PC-9 (cell line): ENCODE results near the gene NEDD9. TPM values are rescaled to one million over a fixed set of nuclear protein-coding genes. Genes with fewer than 3 reads are reported as not detected.

ENCODE experiments used
- BruUV-seq: library from RNA; stranded (reverse); fragments of 400-500 nt; replicated peaks from 2 replicates; lab custom pipeline; 2021; lab: Mats Ljungman, UMichigan
- CTCF ChIA-PET: fragments of 300-600 bp; sonication (Branson Sonifier 250); formaldehyde crosslinking; loops from one replicate; lab custom pipeline; 2022; ENCODE audit warnings: antibody characterized with exemption; lab: Charles Lee
- POLR2A ChIA-PET: fragments of 300-600 bp; sonication (Branson Sonifier 250); formaldehyde crosslinking; loops from one replicate; lab custom pipeline; 2022; ENCODE audit warnings: antibody characterized with exemption; ENCODE audit not compliant: unreplicated experiment; lab: Charles Lee
- DNase-seq, 2 experiments: peaks; one replicate each; pipeline versions ENCODE4 v3.0.0 to v3.0.0-alpha.2; 2015 to 2022; ENCODE audit warnings: mixed read lengths in 1 of 2
- H2AFZ ChIP-seq: fragments of 200-600 bp; sonication (generic); 2 replicates; pipeline ENCODE4 v1.8.1; 2017; ENCODE audit warnings: antibody characterized with exemption
- H3F3A ChIP-seq: fragments of 200-600 bp; sonication (generic); 2 replicates; pipeline ENCODE4 v1.8.1; 2017; ENCODE audit warnings: antibody characterized with exemption, mild to moderate bottlenecking, low read depth; ENCODE audit not compliant: insufficient read depth
- H3K27ac ChIP-seq: fragments of 200-600 bp; sonication (generic); 2 replicates; pipeline ENCODE4 v1.6.1; 2016; ENCODE audit warnings: mixed run types
- H3K27me3 ChIP-seq: fragments of 200-600 bp; sonication (generic); 2 replicates; pipeline ENCODE4 v1.6.1; 2016; ENCODE audit warnings: low read depth, mixed run types; ENCODE audit not compliant: insufficient read depth
- H3K36me3 ChIP-seq: fragments of 200-600 bp; sonication (generic); 2 replicates; pipeline ENCODE4 v1.6.1; 2016; ENCODE audit warnings: low read depth, mixed run types
- H3K4me1 ChIP-seq: fragments of 200-600 bp; sonication (generic); replicated peaks from 2 replicates; pipeline ENCODE4 v1.6.1; 2016; ENCODE audit warnings: mixed run types; ENCODE audit not compliant: insufficient read depth
- H3K4me2 ChIP-seq: fragments of 200-600 bp; sonication (generic); 2 replicates; pipeline ENCODE4 v1.6.1; 2017; ENCODE audit warnings: mixed run types
- H3K4me3 ChIP-seq: fragments of 200-600 bp; sonication (generic); 2 replicates; pipeline ENCODE4 v1.6.1; 2016; ENCODE audit warnings: mixed run types
- H3K79me2 ChIP-seq: fragments of 200-600 bp; sonication (generic); 2 replicates; pipeline ENCODE4 v1.6.1; 2017; ENCODE audit warnings: low read depth, mixed run types
- H3K9me2 ChIP-seq: fragments of 200-600 bp; sonication (generic); 2 replicates; pipeline ENCODE4 v1.8.1; 2017; ENCODE audit warnings: mild to moderate bottlenecking; ENCODE audit not compliant: insufficient read depth
- H3K9me3 ChIP-seq: fragments of 200-600 bp; sonication (generic); 2 replicates; pipeline ENCODE4 v1.8.1; 2016; ENCODE audit warnings: low read depth; ENCODE audit not compliant: insufficient read depth
- H4K20me1 ChIP-seq: fragments of 200-600 bp; sonication (generic); 2 replicates; pipeline ENCODE4 v1.8.1; 2017; ENCODE audit not compliant: insufficient read depth
- CTCF ChIP-seq: fragments of 200-600 bp; sonication (generic); conservative IDR thresholded peaks from 2 replicates; pipeline ENCODE4 v1.6.1; 2017; ENCODE audit warnings: mixed run types, antibody characterized with exemption, mild to moderate bottlenecking, moderate library complexity
- EZH2 ChIP-seq: fragments of 200-600 bp; sonication (generic); IDR thresholded peaks from 2 replicates; pipeline ENCODE4 v1.8.0; 2017; ENCODE audit warnings: antibody characterized with exemption, low read depth
- intact Hi-C: fragments of 100-400 bp; cut with micrococcal nuclease; formaldehyde crosslinking; loops from one replicate; pipeline ENCODE4 v1.10.0; 2022; ENCODE audit not compliant: unreplicated experiment
- total RNA-seq: library from RNA; stranded (reverse); gene quantifications from 2 replicates; pipeline ENCODE4 v1.2.3, GENCODE V29; 2021

Gene NEDD9
- total RNA-seq, 1 experiment from 2014 or later: 57.5 TPM

- peaks cover 94% of the 10 kb centered on the region for H3K79me2 ChIP-seq
- ChIA-PET POLR2A (interaction anchor here (0.6 kb wide), 1 partner anchor 747 kb away, joined by 7 read pairs; no protein-coding TSS in a partner anchor), CTCF (interaction anchor here (0.6 kb wide), 1 partner anchor 78 kb away, joined by 3 read pairs; no protein-coding TSS in a partner anchor)
- BruUV-seq: no TSS peak
- no peak for DNase-seq
- no peaks in the 10 kb centered on the region for H3K27me3 ChIP-seq
- peaks cover 12% of the 10 kb centered on the region; the same call in 1 of the 2 replicates for H3K36me3 ChIP-seq
- intact Hi-C loops: no loop called here
- no peaks in the 10 kb centered on the region for H3K9me3 ChIP-seq
- no peak overlapping the region for H3K4me3 ChIP-seq
- no peak overlapping the region for H3K27ac ChIP-seq
- no peaks in the 10 kb centered on the region for H3K9me2 ChIP-seq
- no peak overlapping the region for H3K4me2 ChIP-seq
- H3K4me1 ChIP-seq: no peaks in the 10 kb centered on the region; the same call in 1 of the 2 replicates
- H4K20me1 ChIP-seq: no peaks in the 10 kb centered on the region; the same call in 1 of the 2 replicates
- no peak overlapping the region for H2AFZ ChIP-seq
- no peaks in the 10 kb centered on the region for H3F3A ChIP-seq
- no peak for TF ChIP-seq CTCF
- no peak for TF ChIP-seq EZH2
Observed at GRCh38 chr6:11221623-11222384, 10.7 kb downstream of the NEDD9 start.

GRCh38 chr6:11219400-11219834, 13.1 kb downstream of the NEDD9 start:
- TF ChIP-seq CTCF (no peak), EZH2 (no peak)
- no peaks in the 10 kb centered on the region; the same call in 1 of the 2 replicates for H4K20me1 ChIP-seq
- H3K9me2 ChIP-seq: no peaks in the 10 kb centered on the region
- no peaks in the 10 kb centered on the region for H3F3A ChIP-seq
- no peak overlapping the region for H2AFZ ChIP-seq
- DNase-seq: no peak
- no peaks in the 10 kb centered on the region for H3K27me3 ChIP-seq
- no peaks in the 10 kb centered on the region for H3K9me3 ChIP-seq
- intact Hi-C loops: no loop called here
- H3K4me3 ChIP-seq: no peak overlapping the region
- ChIA-PET POLR2A (no interaction called here), CTCF (no interaction called here)
- H3K36me3 ChIP-seq: no peaks in the 10 kb centered on the region
- H3K4me1 ChIP-seq: no peaks in the 10 kb centered on the region; the same call in 1 of the 2 replicates
- peaks cover 92% of the 10 kb centered on the region for H3K79me2 ChIP-seq
- H3K4me2 ChIP-seq: no peak overlapping the region
- H3K27ac ChIP-seq: no peak overlapping the region
- BruUV-seq: no TSS peak

DNA sequence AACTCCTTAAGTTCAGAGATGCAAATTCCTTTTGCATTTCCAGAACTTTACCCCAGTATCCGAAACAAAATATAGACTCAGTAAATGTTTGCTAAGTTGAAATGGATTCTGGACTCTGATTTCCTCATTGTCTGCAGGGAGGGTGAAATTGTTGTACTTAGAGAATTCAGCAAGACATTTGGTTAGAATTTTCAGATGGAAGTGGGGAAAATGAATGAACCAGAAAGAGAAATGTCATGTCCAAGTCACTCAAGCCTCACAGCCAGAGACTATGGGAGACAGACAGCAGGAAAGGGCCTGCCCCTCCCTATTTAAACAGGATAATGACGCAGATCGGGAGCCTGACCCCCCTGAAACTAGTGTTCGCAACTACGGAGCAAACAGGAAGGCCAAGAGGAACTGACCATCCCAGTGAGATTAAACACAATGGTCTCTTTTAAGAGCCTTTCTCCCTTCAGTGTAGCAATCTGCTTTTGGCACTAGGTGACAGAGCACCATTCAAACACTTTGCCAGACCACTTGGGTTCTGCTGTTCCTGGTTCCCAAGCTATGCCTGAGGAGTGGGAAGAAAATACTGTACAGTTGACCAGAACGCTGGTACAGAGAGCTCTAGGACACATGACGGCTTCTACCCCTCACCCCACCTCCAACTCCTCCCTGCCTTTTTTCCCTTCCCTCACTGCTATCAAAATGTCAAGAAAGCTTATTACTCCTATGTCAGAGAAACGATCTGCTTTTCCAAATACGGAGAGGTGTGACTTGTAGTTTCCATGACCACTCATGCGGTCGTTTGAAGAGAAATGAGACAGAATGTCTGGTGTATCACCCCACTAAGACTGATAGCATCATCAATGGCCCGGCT, 13.7 kb downstream of the NEDD9 start:
- POLR2A ChIA-PET: interaction anchor here (1.2 kb wide), 1 partner anchor 11 kb away, joined by 17 read pairs; no protein-coding TSS in a partner anchor

More for the DNA sequence above, 13.7 kb downstream of the NEDD9 start:
- Histone ChIP-seq H3K36me3 (no peaks in the 10 kb centered on the region), H3K79me2 (peaks cover 89% of the 10 kb centered on the region), H2AFZ (no peak overlapping the region), H3K9me3 (no peaks in the 10 kb centered on the region), H3K4me2 (no peak overlapping the region), H3K27me3 (no peaks in the 10 kb centered on the region), H3F3A (peaks cover under 1% of the 10 kb centered on the region; the same call in 1 of the 2 replicates), H4K20me1 (no peaks in the 10 kb centered on the region; the same call in 1 of the 2 replicates), H3K4me3 (no peak overlapping the region), H3K27ac (no peak overlapping the region), H3K9me2 (no peaks in the 10 kb centered on the region), H3K4me1 (peaks cover 4% of the 10 kb centered on the region)
- DNase-seq: no peak
- CTCF ChIA-PET: no interaction called here
- no TSS peak for BruUV-seq
- TF ChIP-seq EZH2 (no peak), CTCF (no peak)
- intact Hi-C loops: no loop called here
